Neural crest cell (in vitro differentiated cells): Measurements from ENCODE around the gene RFC1. TPM values are rescaled to one million over a fixed set of nuclear protein-coding genes. Genes with fewer than 3 reads are reported as not detected.
A peak's percentile ranks its signal among the peaks of the same experiment; 100 is the strongest.

Experiments used
- DNase-seq: peaks from one replicate; pipeline ENCODE4 v3.0.0; 2021; ENCODE audit warnings: low read depth, mixed read lengths, low spot score
- H3K27ac Mint-ChIP-seq: one replicate; pipeline ENCODE4 v1.8.0; 2021; ENCODE audit warnings: mild to moderate bottlenecking, mixed read lengths; ENCODE audit not compliant: unreplicated experiment
- H3K27me3 Mint-ChIP-seq: 2 replicates; pipeline ENCODE4 v1.8.0; 2021; ENCODE audit warnings: low read depth, mild to moderate bottlenecking, mixed read lengths
- H3K36me3 Mint-ChIP-seq: 2 replicates; pipeline ENCODE4 v1.8.0; 2021; ENCODE audit warnings: low read depth, mild to moderate bottlenecking, mixed read lengths
- H3K4me1 Mint-ChIP-seq: 2 replicates; pipeline ENCODE4 v1.8.0; 2021; ENCODE audit warnings: mixed read lengths
- H3K4me3 Mint-ChIP-seq: one replicate; pipeline ENCODE4 v1.8.0; 2021; ENCODE audit warnings: mild to moderate bottlenecking, mixed read lengths
- H3K9me3 Mint-ChIP-seq: 2 replicates; pipeline ENCODE4 v1.8.0; 2021; ENCODE audit warnings: mixed read lengths
- total RNA-seq: library from RNA; stranded (reverse); gene quantifications from 2 replicates; pipeline ENCODE4 v1.2.1, GENCODE V29; 2021
- TF ChIP-seq, protein P1 (sequence below): fragments of 200-600 bp; sonication (generic); conservative IDR thresholded peaks from 2 replicates; pipeline ENCODE4 v1.5.0; 2021; ENCODE audit warnings: antibody characterized with exemption, mild to moderate bottlenecking

The RFC1 gene
- total RNA-seq, 1 donor from 2014 or later = 69.3 TPM

DNA sequence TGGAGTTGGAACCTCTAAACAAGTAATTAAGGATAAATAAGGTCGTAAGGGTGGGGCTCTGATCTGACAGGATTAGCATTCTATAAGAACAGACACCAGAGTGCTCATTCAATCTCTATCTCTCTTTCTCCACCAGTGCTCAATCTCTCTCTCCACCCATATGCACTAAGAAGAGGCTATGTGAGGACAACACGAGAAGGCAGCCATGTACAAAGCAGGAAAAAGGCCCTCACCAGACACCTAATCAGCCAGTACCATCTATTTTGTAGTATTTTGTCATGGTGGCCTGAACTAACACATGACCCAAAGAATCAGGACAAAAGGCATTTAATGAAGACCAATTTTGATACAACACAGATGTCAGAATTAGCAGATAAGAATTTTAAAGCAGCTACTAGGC is 16.8 kb downstream of the RFC1 start:
- Mint-ChIP-seq H3K4me1 (peaks cover 18% of the 10 kb centered on the region), H3K4me3 (no peak overlapping the region), H3K27me3 (no peaks in the 10 kb centered on the region), H3K27ac (no peak overlapping the region), H3K36me3 (peaks cover 28% of the 10 kb centered on the region), H3K9me3 (no peaks in the 10 kb centered on the region)
- DNase-seq = no peak
- TF ChIP-seq, protein P1, sequence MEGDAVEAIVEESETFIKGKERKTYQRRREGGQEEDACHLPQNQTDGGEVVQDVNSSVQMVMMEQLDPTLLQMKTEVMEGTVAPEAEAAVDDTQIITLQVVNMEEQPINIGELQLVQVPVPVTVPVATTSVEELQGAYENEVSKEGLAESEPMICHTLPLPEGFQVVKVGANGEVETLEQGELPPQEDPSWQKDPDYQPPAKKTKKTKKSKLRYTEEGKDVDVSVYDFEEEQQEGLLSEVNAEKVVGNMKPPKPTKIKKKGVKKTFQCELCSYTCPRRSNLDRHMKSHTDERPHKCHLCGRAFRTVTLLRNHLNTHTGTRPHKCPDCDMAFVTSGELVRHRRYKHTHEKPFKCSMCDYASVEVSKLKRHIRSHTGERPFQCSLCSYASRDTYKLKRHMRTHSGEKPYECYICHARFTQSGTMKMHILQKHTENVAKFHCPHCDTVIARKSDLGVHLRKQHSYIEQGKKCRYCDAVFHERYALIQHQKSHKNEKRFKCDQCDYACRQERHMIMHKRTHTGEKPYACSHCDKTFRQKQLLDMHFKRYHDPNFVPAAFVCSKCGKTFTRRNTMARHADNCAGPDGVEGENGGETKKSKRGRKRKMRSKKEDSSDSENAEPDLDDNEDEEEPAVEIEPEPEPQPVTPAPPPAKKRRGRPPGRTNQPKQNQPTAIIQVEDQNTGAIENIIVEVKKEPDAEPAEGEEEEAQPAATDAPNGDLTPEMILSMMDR = no peak

DNA sequence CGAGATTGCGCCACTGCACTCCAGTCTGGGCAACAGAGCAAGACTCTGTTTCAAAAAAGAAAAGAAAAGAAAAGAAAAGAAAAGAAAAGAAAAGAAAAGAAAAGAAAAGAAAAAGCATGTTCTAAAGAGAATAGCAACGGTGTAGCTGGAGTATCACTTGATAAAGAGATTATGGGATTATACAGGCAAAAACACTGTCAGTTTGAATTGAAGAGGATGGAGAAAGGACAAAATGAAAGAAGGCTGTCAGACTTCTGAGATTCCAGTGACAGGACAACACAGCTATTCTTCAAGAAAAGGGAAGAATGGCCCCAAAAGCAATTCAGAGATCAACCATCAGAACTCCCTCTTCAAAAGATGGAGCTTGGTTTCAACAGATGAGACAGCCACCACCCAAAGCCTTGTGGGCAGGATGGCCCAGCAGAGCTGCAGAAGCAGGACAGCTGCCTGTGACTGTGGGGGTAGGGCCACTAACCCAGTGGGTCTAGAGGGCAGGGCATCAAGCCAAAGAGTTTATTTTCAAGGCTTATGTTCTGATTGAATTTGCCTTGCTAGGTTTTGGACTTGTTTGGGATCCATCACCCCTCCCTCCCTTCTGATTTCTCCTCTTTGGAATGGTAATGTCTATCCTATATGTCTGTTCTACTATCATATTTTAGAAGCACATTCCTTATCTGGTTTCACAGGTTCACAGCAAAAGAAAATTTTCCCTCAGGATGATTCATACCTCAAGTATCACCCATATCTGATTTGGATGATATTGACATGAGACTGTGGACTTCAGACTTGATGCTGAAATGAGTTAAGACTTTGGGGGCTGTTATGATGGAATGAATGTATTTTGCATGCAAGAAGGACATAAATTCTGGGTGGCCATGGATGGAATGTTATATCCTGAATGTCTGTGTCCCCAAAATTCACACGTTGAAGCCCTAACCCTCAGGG is 17.5 kb downstream of the RFC1 start:
- no peak overlapping the region for H3K27ac Mint-ChIP-seq
- peaks cover 11% of the 10 kb centered on the region for H3K4me1 Mint-ChIP-seq
- TF ChIP-seq, protein P1 = no peak
- no peak overlapping the region for H3K4me3 Mint-ChIP-seq
- H3K36me3 Mint-ChIP-seq = peaks cover 28% of the 10 kb centered on the region
- no peaks in the 10 kb centered on the region for H3K9me3 Mint-ChIP-seq
- no peak for DNase-seq
- H3K27me3 Mint-ChIP-seq = no peaks in the 10 kb centered on the region

DNA sequence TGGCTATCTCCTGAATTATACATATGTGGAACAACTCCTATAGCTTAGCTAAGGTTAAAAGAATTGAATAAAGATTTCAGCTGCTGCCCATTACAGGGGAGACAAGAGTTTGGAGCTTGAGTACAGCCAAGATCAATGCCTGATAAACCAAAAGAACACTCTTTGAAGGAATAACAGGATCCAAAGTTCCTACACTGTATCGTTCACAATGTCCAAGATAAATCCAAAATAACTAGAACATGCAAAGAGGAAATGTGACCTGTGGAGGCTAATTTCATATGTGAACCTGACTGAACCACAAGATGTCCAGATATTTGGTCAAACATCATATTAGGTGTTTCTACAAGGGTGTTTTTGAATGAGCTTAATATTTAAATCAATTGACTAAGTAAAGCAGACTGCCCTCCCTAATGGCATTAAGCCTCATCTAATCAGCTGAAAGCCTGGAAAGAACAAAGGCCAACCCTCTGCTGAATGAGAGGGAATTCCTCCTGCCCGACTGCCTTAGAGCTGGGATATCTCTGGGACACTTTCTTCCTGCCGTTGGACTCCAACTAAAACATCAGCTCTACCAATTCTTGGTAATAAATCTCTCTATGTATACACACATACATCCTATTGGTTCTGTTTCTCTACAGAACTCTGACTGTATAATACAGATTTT is 19.2 kb downstream of the RFC1 start:
- TF ChIP-seq, protein P1 = no peak
- H3K4me1 Mint-ChIP-seq = peaks cover 7% of the 10 kb centered on the region
- no peaks in the 10 kb centered on the region for H3K27me3 Mint-ChIP-seq
- no peak for DNase-seq
- H3K27ac Mint-ChIP-seq = no peak overlapping the region
- no peaks in the 10 kb centered on the region for H3K9me3 Mint-ChIP-seq
- peaks cover 29% of the 10 kb centered on the region for H3K36me3 Mint-ChIP-seq
- H3K4me3 Mint-ChIP-seq = no peak overlapping the region

DNA sequence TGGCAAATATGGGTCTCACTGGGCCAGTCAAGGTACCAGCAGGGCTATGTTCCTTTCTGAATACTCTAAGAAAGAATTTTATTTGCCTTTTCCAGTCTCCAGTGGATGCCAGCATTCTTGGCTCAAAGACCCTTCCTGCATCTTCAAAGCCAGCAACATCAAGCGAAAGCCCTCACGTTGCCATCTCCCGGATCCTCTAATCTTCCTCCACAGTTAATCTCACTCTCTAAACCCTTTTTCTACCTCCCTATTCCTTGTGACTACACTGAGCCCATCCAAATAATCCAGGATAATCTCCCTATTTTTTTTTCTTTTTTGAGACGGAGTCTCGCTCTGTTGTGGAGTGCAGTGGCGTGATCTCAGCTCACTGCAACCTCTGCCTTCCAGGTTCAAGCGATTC is 23.4 kb downstream of the RFC1 start:
- H3K9me3 Mint-ChIP-seq = no peaks in the 10 kb centered on the region
- H3K4me3 Mint-ChIP-seq = no peak overlapping the region
- DNase-seq = no peak
- no peak overlapping the region for H3K27ac Mint-ChIP-seq
- TF ChIP-seq, protein P1 = no peak
- no peaks in the 10 kb centered on the region for H3K27me3 Mint-ChIP-seq
- peaks cover 6% of the 10 kb centered on the region for H3K4me1 Mint-ChIP-seq
- H3K36me3 Mint-ChIP-seq = peaks cover 15% of the 10 kb centered on the region

DNA sequence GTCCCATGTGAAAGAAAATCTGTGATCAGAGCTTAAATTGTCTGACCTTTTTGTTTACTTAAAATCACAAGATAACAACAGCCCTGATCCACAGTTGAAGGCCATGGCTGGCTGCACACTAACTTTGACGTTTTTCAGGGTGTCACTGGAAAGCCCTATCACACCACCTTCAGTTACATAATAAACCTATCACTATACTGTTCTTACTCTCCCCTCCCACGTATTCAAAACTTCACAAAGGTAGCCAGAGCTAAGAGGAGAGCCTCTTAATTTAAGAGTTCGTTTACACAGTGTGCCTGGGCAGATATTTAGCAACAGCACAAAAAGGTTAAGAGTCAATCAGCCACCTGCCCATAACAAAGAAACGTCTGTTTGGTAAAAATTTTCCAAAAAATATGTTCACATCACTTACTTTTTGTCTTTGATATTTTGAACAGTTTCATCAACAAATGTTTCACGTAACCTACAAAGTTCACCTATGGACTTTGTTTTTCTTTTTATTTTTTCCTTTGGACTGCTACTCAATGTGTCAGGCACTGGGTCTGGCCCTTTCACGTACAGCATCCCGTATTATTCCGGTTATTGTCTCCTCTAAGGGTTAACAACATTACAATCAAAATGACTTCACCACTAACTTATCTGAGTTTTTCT is 25.0 kb downstream of the RFC1 start:
- H3K27ac Mint-ChIP-seq = peak overlapping the region; percentile 88
- no peaks in the 10 kb centered on the region for H3K4me1 Mint-ChIP-seq
- peaks cover 8% of the 10 kb centered on the region for H3K36me3 Mint-ChIP-seq
- TF ChIP-seq, protein P1 = no peak
- no peaks in the 10 kb centered on the region for H3K9me3 Mint-ChIP-seq
- no peak overlapping the region for H3K4me3 Mint-ChIP-seq
- DNase-seq = no peak
- H3K27me3 Mint-ChIP-seq = no peaks in the 10 kb centered on the region
